Amniotic epithelial cell (primary cell): ENCODE data around the gene NR2F1-AS1.
"Not testable (repeated sequence)": the region's sequence is repeated elsewhere in the genome, so short reads cannot be mapped to it uniquely, and the experiment has no call there.

ENCODE experiments used
- DNase-seq: peaks from one replicate; pipeline ENCODE4 v3.0.0-alpha.2; 2010; ENCODE audit warnings: low read depth

Gene NR2F1-AS1

GRCh38 chr5:93517828-93518227, 63.2 kb downstream of the NR2F1-AS1 start:
- DNase-seq, result peak; percentile 70

GRCh38 chr5:93513298-93513697, 67.7 kb downstream of the NR2F1-AS1 start:
- DNase-seq, result no peak

GRCh38 chr5:93512799-93513198, 68.2 kb downstream of the NR2F1-AS1 start:
- peak; percentile 87 for DNase-seq

GRCh38 chr5:93511445-93511844, 69.6 kb downstream of the NR2F1-AS1 start:
- no peak for DNase-seq

GRCh38 chr5:93510626-93511380, 70.2 kb downstream of the NR2F1-AS1 start:
- DNase-seq, result no peak

DNA sequence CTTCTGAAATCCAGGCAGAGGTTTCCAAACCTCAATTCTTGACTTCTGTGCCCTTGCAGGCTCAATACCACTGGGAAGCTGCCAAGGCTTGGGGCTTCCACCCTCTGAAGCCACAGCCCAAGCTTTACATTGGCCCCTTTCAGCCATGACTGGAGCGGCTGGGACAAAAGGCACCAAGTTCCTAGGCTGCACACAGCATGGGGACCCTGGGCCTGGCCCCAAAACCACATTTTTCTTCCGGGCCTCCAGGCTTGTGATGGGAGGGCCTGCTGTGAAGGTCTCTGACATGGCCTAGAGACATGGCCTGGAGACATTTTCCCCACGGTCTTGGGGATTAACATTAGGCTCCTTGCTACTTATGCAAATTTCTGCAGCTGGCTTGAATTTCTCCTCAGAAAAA, 75.5 kb downstream of the NR2F1-AS1 start:
- not testable (repeated sequence) for DNase-seq

DNA sequence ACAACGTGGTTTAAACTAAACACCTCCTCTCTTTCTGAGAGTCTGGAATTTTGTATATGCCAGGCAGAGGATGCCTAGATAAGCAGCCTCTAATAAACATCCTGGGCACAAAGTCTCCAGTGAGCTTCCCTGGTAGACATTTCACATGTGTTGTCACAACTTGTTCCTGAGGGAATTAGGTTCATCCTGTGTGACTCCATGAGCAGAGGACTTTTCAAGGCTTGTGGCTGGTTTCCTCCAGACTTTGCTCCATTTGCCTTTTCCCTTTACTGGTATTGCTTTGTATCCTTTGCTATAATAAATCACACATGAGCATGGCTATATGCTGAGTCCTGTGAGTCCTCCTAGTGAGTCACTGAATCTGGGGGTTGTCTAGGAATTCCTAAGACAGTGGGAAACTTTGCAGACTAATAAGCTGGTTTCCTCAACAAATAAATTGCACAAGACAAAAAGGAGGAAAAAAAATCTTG, 77.4 kb downstream of the NR2F1-AS1 start:
- peak; percentile 99 for DNase-seq

DNA sequence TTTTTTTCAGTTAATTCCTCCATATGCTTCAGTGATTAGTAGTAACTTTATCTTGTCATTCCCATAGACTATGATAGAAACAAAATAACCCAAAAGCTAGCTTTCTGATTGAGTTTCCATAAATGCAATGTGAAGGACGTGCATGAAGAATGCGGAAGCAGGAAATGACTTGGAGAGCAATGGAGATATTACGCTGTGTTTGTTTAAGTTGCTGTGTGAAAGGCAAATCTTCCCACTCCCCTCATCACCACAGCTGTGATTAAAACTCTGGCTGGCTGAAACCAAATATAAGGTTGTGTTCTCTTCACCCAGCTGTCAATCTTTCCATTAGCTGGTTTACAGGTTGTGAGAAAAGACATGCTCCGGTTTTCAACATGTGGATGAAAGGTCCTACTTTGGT, 83.9 kb downstream of the NR2F1-AS1 start:
- DNase-seq, result peak; percentile 30

- no peak for DNase-seq
These were observed 101.0 kb downstream of the NR2F1-AS1 start for GRCh38 chr5:93479982-93480509.

GRCh38 chr5:93477816-93478215, 103.2 kb downstream of the NR2F1-AS1 start:
- no peak for DNase-seq

GRCh38 chr5:93476251-93476742, 104.7 kb downstream of the NR2F1-AS1 start:
- no peak for DNase-seq

DNA sequence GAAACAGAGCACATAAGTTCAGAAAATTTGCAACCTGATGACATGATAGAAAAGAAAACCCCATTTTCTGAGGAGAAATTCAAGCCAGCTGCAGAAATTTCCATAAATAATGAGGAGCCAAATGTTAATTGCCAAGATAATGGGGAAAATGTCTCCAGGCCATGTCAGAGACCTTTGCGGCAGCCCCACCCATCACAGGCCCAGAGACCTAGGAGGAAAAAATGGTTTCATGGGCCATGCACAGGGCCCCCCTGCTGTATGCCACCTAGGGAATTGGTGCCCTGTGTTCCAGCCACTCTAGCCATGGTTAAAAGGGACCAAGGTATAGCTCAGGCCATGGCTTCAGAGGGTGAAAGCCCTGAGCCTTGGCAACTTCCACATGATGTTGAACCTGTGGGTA, 118.1 kb downstream of the NR2F1-AS1 start:
- no peak for DNase-seq

DNA sequence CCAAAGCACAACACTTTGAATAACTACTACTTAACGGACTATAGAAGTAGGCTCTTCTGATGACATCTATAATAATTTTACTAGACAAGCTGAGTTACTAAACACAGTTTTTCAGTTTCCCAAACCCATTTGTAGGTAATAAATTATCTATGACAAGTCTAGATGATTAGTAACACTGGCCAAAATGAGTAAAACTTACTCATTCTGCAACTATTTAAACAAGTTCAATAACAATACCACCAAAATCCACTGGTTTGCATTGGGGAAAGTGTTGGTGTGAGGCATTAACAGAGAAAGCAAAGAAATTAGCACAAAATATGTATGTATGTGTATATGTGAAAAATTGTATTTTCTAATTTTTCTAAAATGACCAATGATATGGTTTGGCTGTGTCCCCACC, 119.3 kb downstream of the NR2F1-AS1 start:
- DNase-seq, result peak; percentile 44

GRCh38 chr5:93460286-93460685, 120.7 kb downstream of the NR2F1-AS1 start:
- DNase-seq, result no peak

DNA sequence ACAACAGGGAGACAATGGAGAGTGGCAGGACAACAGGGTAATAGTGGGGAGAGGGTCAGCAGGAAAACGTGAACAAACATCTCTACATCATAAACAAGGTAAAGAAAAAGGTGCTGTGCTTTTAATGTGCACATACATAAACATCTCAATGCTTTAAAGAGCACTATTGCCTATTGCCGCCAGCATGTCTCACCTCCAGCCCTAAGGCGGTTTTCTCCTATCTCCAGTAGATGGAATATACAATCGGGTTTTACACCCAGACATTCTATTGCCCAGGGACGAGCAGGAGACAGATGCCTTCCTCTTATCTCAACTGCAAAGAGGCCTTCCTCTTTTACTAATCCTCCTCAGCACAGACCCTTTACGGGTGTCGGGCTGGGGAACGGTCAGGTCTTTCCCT, 124.2 kb downstream of the NR2F1-AS1 start:
- DNase-seq, result not testable (repeated sequence)

- peak; percentile 20 for DNase-seq
These were observed 126.1 kb downstream of the NR2F1-AS1 start for GRCh38 chr5:93454896-93455295.

- no peak for DNase-seq
These were observed 128.8 kb downstream of the NR2F1-AS1 start for GRCh38 chr5:93452255-93452654.

GRCh38 chr5:93438124-93438523, 142.9 kb downstream of the NR2F1-AS1 start:
- DNase-seq, result no peak

DNA sequence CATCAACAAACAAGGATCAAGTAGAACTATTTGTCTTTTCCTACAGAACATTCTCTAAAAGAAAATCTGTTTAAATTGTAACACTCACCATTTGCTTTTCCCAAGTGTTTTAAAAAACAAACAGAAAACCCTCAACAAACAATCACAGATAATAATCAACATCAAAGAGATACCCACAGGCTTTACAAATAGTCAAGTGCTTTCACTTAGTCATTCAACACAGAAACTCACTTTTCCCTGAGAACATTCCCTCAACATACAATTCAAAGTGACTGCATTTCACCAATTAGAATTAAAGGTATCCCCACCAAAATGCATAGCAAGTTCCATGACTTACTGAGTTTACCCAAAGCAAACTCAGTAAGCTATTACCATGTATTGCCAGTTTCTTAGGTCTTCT, 144.9 kb downstream of the NR2F1-AS1 start:
- no peak for DNase-seq

- DNase-seq, result peak; percentile 99
These were observed 147.6 kb downstream of the NR2F1-AS1 start for GRCh38 chr5:93433422-93433821.

GRCh38 chr5:93431250-93431649, 149.8 kb downstream of the NR2F1-AS1 start:
- no peak for DNase-seq

- no peak for DNase-seq
These were observed 150.3 kb downstream of the NR2F1-AS1 start for GRCh38 chr5:93430673-93431199.

- no peak for DNase-seq
These were observed 150.9 kb downstream of the NR2F1-AS1 start for GRCh38 chr5:93430118-93430517.
